Measurements from ENCODE around the gene CTPS1.

The CTPS1 gene, protein sequence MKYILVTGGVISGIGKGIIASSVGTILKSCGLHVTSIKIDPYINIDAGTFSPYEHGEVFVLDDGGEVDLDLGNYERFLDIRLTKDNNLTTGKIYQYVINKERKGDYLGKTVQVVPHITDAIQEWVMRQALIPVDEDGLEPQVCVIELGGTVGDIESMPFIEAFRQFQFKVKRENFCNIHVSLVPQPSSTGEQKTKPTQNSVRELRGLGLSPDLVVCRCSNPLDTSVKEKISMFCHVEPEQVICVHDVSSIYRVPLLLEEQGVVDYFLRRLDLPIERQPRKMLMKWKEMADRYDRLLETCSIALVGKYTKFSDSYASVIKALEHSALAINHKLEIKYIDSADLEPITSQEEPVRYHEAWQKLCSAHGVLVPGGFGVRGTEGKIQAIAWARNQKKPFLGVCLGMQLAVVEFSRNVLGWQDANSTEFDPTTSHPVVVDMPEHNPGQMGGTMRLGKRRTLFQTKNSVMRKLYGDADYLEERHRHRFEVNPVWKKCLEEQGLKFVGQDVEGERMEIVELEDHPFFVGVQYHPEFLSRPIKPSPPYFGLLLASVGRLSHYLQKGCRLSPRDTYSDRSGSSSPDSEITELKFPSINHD

DNA sequence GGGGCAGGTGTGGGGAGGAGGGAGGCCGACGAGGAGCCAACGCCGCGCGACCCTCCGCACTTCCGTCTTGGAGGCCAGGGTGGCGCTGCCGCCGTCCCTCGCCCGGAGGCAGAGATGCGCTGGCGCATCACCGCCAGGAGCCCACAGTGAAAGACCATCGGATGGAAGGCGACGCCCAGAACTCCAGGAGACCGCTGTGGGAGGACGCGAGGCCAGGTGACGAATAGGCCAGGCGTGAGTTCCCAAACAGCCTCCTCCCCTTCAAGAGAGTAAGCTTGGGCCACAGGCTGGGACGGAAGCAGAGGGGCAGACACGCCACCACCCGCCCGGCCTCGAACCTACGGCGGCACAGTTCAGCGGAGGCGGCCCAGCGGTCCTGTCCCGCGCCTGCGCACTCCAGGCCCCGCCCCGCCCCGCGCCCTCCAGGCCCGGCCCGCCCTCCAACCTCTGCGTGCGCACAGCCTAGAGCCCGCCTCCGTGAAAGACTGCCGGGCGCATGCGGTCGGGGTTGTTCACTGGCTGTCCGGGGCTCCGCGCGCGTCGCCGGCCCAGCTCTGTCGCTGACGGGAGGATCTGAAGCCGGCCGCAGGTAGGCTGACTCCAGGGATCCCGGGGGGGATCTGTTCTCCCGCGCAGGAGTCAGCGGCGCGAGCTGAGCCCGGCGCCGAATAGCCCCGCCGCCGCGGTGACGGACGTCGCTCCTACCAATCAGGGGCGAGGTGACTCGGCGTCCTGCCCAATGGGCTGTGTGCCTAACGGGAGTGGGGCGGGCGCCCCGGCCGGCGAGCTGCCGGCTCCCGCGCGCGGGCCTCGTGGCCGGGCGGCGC is at the start of gene CTPS1:
TSS of gene CTPS1 (plus strand) at position 456 of the 827 bp plus-strand sequence. CDS start 3,595 bp downstream, outside the sequence.
- Histone ChIP-seq H3K4me1 (ENCODE audit: control insufficient read depth, low read depth, low read length) (peaks cover 9% of the 10 kb centered on the region), H3K9me3 (ENCODE audit: control insufficient read depth, low read depth, low read length) (no peaks in the 10 kb centered on the region), H3K27ac (ENCODE audit: low read length) (peak within 1 kb of the TSS; percentile 40), H3K4me3 (ENCODE audit: low read length) (peak within 1 kb of the TSS; percentile 75), H3K27me3 (ENCODE audit: control insufficient read depth, insufficient read depth, low read length) (no peaks in the 10 kb centered on the region), H3K9ac (ENCODE audit: low read length) (peak within 1 kb of the TSS; percentile 92), H3K36me3 (ENCODE audit: control insufficient read depth, low read depth, low read length) (peaks cover 14% of the 10 kb centered on the region)

DNA sequence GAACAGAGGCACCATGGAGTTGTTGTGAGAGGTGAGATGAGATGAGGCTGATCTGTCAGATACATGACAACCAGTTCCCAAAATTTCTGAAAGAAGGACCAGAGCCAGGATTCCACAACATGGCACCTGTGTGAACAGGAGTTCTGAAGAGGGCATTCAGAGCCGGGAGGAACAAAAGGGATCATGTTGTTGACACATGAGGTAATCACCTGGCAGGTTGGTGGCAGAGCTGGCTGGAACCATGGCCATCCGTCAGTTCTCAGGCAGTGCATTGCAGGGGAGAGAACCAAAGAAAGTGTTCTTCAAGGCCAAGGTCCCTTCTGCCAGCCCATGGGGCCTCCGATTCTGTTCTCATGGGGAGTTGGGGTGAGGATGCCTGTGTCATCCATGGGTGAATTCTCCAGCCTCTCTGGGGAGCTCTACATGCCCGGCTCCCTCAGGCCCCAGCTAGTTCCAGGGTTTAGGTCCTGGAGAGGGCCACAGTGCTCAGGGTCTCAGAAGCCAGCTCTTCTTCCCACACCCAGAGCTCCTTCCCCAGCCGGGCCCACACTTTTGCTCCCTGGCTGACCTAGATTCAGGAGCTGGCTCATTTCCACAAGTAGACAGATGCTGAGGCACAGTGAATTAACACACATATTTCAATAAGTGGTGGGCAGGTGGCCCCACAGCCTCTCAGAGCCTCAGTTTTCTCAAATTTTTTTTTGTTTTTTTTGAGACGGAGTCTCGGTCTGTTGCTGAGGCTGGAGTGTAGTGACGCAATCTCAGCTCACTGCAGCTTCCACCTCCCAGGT is 49.1 kb upstream of the CTPS1 start:
- Histone ChIP-seq H3K27me3 (ENCODE audit: control insufficient read depth, insufficient read depth, low read length) (no peaks in the 10 kb centered on the region), H3K9me3 (ENCODE audit: control insufficient read depth, low read depth, low read length) (no peaks in the 10 kb centered on the region), H3K4me1 (ENCODE audit: control insufficient read depth, low read depth, low read length) (peaks cover 10% of the 10 kb centered on the region), H3K9ac (ENCODE audit: low read length) (no peak overlapping the region), H3K4me3 (ENCODE audit: low read length) (no peak overlapping the region), H3K36me3 (ENCODE audit: control insufficient read depth, low read depth, low read length) (no peaks in the 10 kb centered on the region), H3K27ac (ENCODE audit: low read length) (no peak overlapping the region)

DNA sequence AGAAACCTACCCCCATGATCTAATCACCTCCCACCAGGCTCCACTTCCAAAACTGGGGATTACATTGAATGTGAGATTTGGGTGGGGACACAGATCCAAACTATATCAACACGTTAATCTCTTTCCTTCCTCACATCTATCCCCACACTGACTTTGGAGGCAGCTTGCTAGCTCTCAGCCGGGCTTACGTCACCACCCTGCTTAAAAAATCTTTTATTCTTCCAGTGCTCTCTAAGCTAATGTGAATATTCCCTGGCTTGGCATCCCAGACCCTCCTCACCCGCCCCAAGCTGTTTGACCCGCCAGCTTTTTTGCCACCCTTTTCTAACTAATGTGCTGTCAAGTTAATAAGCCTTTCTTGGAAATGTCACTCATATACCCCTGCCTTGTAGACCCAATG is 47.9 kb upstream of the CTPS1 start:
- H3K27me3 ChIP-seq (ENCODE audit: control insufficient read depth, insufficient read depth, low read length), result no peaks in the 10 kb centered on the region
- no peaks in the 10 kb centered on the region for H3K36me3 ChIP-seq (ENCODE audit: control insufficient read depth, low read depth, low read length)
- H3K27ac ChIP-seq (ENCODE audit: low read length), result no peak overlapping the region
- peaks cover 10% of the 10 kb centered on the region for H3K4me1 ChIP-seq (ENCODE audit: control insufficient read depth, low read depth, low read length)
- H3K4me3 ChIP-seq (ENCODE audit: low read length), result no peak overlapping the region
- H3K9me3 ChIP-seq (ENCODE audit: control insufficient read depth, low read depth, low read length), result no peaks in the 10 kb centered on the region
- no peak overlapping the region for H3K9ac ChIP-seq (ENCODE audit: low read length)

DNA sequence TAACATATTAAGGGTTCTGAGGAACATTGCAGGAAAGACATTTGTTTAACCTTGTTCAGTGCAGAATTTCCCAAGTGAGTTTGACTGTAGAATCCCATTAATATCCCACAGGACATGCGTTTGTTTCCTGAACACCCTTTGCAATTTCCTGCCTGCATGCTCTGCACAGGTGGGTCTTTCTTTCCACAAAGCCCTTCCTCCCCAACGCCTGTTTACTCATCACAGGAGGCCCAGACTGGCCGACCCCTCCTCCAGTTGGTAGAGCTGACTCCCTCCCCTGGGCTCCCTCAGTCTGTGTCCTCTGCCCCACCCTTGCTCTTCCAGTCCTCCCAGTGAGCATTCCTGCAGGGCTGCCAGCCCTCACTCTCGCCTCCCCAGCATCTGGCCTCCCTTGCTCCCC is 47.5 kb upstream of the CTPS1 start:
- Histone ChIP-seq H3K9me3 (ENCODE audit: control insufficient read depth, low read depth, low read length) (no peaks in the 10 kb centered on the region), H3K9ac (ENCODE audit: low read length) (no peak overlapping the region), H3K36me3 (ENCODE audit: control insufficient read depth, low read depth, low read length) (no peaks in the 10 kb centered on the region), H3K4me1 (ENCODE audit: control insufficient read depth, low read depth, low read length) (peaks cover 10% of the 10 kb centered on the region), H3K27ac (ENCODE audit: low read length) (no peak overlapping the region), H3K27me3 (ENCODE audit: control insufficient read depth, insufficient read depth, low read length) (no peaks in the 10 kb centered on the region), H3K4me3 (ENCODE audit: low read length) (no peak overlapping the region)

DNA sequence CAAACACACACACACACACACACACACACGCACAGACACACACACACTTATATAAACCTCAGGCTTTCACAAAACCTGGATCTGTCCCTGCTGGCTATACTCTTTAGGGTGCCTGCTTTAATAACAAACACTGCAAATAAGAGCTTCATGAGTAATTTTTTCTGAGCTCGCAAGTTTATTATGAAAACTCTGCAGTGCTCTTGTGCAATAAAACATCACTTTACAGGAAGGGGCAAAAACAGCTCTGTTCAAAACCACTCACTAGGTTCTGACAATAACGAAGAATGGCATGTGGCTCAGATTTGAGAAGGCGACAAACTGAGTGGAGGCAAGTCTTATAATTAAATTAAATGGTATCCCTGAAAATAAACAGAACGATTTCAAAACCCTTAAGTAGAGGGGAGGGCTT is 42.6 kb upstream of the CTPS1 start:
- no peak overlapping the region for H3K9ac ChIP-seq (ENCODE audit: low read length)
- H3K4me3 ChIP-seq (ENCODE audit: low read length), result no peak overlapping the region
- no peaks in the 10 kb centered on the region for H3K27me3 ChIP-seq (ENCODE audit: control insufficient read depth, insufficient read depth, low read length)
- H3K9me3 ChIP-seq (ENCODE audit: control insufficient read depth, low read depth, low read length), result no peaks in the 10 kb centered on the region
- peaks cover 5% of the 10 kb centered on the region for H3K4me1 ChIP-seq (ENCODE audit: control insufficient read depth, low read depth, low read length)
- H3K36me3 ChIP-seq (ENCODE audit: control insufficient read depth, low read depth, low read length), result no peaks in the 10 kb centered on the region
- H3K27ac ChIP-seq (ENCODE audit: low read length), result no peak overlapping the region

DNA sequence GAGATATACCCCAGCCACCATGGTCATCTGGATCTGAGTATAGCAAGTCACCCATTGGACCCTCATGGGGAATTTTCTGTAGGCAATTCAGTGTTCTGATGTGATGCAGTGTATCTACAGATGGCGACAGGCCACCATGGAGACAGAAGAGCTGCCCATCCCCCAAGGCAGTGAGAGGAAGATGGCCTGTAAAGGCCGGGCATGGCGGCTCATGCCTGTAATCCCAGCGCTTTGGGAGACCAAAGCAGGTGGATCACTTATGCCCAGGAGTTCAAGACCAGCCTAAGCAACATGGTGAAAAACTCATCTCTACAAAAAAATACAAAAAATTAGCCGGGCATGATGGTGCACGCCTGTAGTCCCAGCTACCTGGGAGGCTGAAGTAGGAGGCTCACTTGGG is 41.1 kb upstream of the CTPS1 start:
- Histone ChIP-seq H3K27me3 (ENCODE audit: control insufficient read depth, insufficient read depth, low read length) (no peaks in the 10 kb centered on the region), H3K9ac (ENCODE audit: low read length) (no peak overlapping the region), H3K36me3 (ENCODE audit: control insufficient read depth, low read depth, low read length) (no peaks in the 10 kb centered on the region), H3K4me3 (ENCODE audit: low read length) (no peak overlapping the region), H3K27ac (ENCODE audit: low read length) (no peak overlapping the region), H3K4me1 (ENCODE audit: control insufficient read depth, low read depth, low read length) (no peaks in the 10 kb centered on the region), H3K9me3 (ENCODE audit: control insufficient read depth, low read depth, low read length) (no peaks in the 10 kb centered on the region)

DNA sequence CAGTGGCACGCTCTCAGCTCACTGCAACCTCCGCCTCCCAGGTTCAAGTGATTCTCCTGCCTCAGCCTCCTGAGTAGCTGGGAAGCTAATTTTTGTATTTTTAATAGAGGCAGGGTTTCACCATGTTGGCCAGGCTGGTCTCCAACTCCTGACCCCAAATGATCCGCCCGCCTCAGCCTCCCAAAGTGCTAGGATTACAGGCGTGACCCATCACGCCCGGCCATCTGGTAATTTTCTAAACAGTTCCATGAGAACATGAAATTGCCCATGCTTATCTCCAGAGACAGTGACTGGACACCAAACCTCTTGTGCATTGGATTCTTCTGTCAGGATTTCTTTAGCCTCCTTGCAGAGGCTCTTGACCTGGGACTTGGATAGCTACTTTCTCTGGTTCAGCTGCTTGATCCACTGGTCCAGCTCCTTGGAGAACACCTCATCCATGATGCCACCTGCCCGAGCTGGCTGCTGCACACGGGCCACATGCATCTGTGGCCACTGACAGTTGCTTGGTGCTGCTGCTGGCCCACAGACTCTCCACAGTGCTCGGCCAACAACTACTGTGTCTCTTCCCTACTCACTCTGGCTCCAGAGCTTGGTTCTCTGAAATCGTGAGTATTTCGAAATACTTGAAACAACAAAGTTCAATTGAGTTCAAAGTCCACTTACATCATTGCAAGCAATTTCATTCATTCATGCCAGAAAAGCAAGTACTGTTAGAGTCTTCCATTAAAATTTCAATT is 40.0 kb upstream of the CTPS1 start:
- Histone ChIP-seq H3K27me3 (ENCODE audit: control insufficient read depth, insufficient read depth, low read length) (no peaks in the 10 kb centered on the region), H3K4me1 (ENCODE audit: control insufficient read depth, low read depth, low read length) (no peaks in the 10 kb centered on the region), H3K27ac (ENCODE audit: low read length) (no peak overlapping the region), H3K9me3 (ENCODE audit: control insufficient read depth, low read depth, low read length) (no peaks in the 10 kb centered on the region), H3K4me3 (ENCODE audit: low read length) (no peak overlapping the region), H3K36me3 (ENCODE audit: control insufficient read depth, low read depth, low read length) (no peaks in the 10 kb centered on the region), H3K9ac (ENCODE audit: low read length) (no peak overlapping the region)

DNA sequence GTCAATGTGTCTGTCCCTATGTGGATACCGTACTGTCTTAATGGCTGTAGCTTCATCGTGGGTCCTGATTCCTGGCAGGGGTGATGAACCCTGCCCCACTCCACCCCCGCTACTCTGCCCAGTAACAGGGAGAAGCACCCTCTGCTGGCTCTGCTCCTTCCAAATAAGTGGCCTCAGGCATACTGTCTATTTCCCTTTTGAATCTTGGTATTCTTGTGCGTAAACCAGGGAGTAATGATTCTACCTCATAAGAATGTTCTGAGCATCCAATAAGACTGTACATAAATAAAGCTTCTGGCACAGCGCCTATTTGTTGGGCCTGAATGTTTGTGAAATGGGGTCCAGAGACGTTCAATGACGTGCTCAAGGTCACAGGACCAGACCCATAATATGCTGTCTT is 35.2 kb upstream of the CTPS1 start:
- H3K9ac ChIP-seq (ENCODE audit: low read length), result no peak overlapping the region
- H3K27ac ChIP-seq (ENCODE audit: low read length), result no peak overlapping the region
- H3K4me1 ChIP-seq (ENCODE audit: control insufficient read depth, low read depth, low read length), result peaks cover 4% of the 10 kb centered on the region

DNA sequence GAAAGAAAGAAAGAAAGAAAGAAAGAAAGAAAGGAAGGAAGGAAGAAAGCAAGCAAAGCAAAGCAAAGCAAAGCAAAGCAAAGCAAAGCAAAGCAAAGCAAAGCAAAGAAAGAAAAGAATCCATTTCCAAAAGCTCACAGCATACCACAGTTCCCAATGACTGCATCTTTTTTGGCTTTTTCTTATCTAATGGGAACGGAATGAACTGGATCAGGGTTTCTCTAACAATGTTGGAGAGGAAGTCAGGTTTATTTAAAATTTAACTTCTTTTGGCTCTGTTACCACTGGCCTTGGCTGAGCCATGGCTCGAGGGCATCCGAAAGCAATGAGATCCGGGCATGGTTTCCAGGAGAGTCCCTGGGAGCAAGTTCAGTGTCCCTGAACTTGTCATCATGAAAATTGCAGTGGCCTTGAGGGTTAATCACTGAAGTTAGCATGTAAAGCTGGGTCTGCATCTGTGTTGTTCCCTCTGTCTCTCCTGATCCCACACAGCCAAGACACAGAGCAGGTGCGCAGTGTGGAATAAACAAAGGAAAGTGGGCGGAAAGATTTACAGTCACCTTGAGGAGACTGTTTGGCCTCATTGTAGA is 34.6 kb upstream of the CTPS1 start:
- Histone ChIP-seq H3K9ac (ENCODE audit: low read length) (no peak overlapping the region), H3K4me1 (ENCODE audit: control insufficient read depth, low read depth, low read length) (peaks cover 4% of the 10 kb centered on the region), H3K9me3 (ENCODE audit: control insufficient read depth, low read depth, low read length) (no peaks in the 10 kb centered on the region), H3K36me3 (ENCODE audit: control insufficient read depth, low read depth, low read length) (no peaks in the 10 kb centered on the region), H3K27ac (ENCODE audit: low read length) (no peak overlapping the region), H3K4me3 (ENCODE audit: low read length) (no peak overlapping the region), H3K27me3 (ENCODE audit: control insufficient read depth, insufficient read depth, low read length) (no peaks in the 10 kb centered on the region)

More for the DNA sequence above, 35.2 kb upstream of the CTPS1 start:
- Histone ChIP-seq H3K36me3 (ENCODE audit: control insufficient read depth, low read depth, low read length) (no peaks in the 10 kb centered on the region), H3K4me3 (ENCODE audit: low read length) (no peak overlapping the region), H3K9me3 (ENCODE audit: control insufficient read depth, low read depth, low read length) (no peaks in the 10 kb centered on the region), H3K27me3 (ENCODE audit: control insufficient read depth, insufficient read depth, low read length) (no peaks in the 10 kb centered on the region)

DNA sequence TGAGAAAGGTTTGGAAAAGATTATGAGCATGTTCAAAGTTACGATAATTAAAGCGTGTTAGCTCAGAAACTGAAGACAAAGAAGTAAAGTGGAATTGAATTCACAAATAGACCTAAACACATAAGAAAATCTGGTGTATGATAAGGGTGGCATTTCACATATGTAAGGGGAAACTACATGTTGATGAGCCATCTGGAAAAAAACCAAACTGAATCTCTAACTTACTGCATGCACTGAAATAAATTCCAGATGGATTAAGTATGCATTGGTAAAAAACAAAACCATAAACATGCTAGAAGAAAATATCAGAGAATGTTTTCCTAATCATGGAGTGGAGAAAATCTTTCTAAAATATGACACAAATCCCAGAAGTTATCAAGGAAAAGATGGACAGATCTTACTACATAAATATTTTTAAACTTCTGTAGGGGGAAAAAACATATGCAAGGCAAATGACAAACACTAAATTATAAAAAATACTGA is 34.0 kb upstream of the CTPS1 start:
- Histone ChIP-seq H3K27me3 (ENCODE audit: control insufficient read depth, insufficient read depth, low read length) (no peaks in the 10 kb centered on the region), H3K4me3 (ENCODE audit: low read length) (no peak overlapping the region), H3K4me1 (ENCODE audit: control insufficient read depth, low read depth, low read length) (peaks cover 4% of the 10 kb centered on the region), H3K36me3 (ENCODE audit: control insufficient read depth, low read depth, low read length) (no peaks in the 10 kb centered on the region), H3K9ac (ENCODE audit: low read length) (no peak overlapping the region), H3K9me3 (ENCODE audit: control insufficient read depth, low read depth, low read length) (no peaks in the 10 kb centered on the region), H3K27ac (ENCODE audit: low read length) (no peak overlapping the region)
